Immature natural killer cell (primary cell): Measurements from ENCODE around the gene ALS2CL. TPM values are rescaled to one million over a fixed set of nuclear protein-coding genes. Genes with fewer than 3 reads are reported as not detected.

Experiments used
- DNase-seq, 3 donors: peaks; one replicate each; pipeline ENCODE4 v3.0.0; 2022; ENCODE audit warnings: mixed read lengths in 1 of 3
- H3K27ac Mint-ChIP-seq, 6 donors: one replicate each; pipeline ENCODE4 v1.8.0; 2020; ENCODE audit warnings: mixed read lengths in 6 of 6, mild to moderate bottlenecking in 5 of 6, inconsistent platforms in 4 of 6, moderate library complexity in 3 of 6
- H3K27me3 Mint-ChIP-seq, 3 donors: one replicate each; pipeline ENCODE4 v1.8.0; 2020 to 2021; ENCODE audit warnings: low read depth in 3 of 3, mild to moderate bottlenecking in 3 of 3, mixed read lengths in 3 of 3, moderate library complexity in 3 of 3, inconsistent platforms in 1 of 3
- H3K36me3 Mint-ChIP-seq, 3 donors: one replicate each; pipeline ENCODE4 v1.8.0; 2020; ENCODE audit warnings: mixed read lengths in 3 of 3, inconsistent platforms in 2 of 3, mild to moderate bottlenecking in 2 of 3
- H3K4me1 Mint-ChIP-seq, 2 donors: one replicate each; pipeline ENCODE4 v1.8.0; 2020; ENCODE audit warnings: inconsistent platforms in 2 of 2, mild to moderate bottlenecking in 2 of 2, mixed read lengths in 2 of 2, moderate library complexity in 1 of 2
- H3K4me3 Mint-ChIP-seq, 5 donors: one replicate each; pipeline ENCODE4 v1.8.0; 2020; ENCODE audit warnings: mild to moderate bottlenecking in 5 of 5, mixed read lengths in 5 of 5, inconsistent platforms in 3 of 5, moderate library complexity in 3 of 5
- H3K9me3 Mint-ChIP-seq, 6 donors: one replicate each; pipeline ENCODE4 v1.8.0; 2020; ENCODE audit warnings: mild to moderate bottlenecking in 6 of 6, mixed read lengths in 6 of 6, inconsistent platforms in 4 of 6, moderate library complexity in 3 of 6
- polyA plus RNA-seq, 3 donors: library from polyadenylated mRNA; unstranded; fragments of 300-500 nt; fragmentation: Illumina TruSeq; gene quantifications; one replicate each; pipeline ENCODE4 v1.2.3, GENCODE V29; 2021

ALS2CL gene
- polyA plus RNA-seq, 3 donors from 2014 or later, result not detected

GRCh38 chr3:46721009-46721408 lies 27.5 kb upstream of the ALS2CL start:
- peaks cover 6 to 11% (median 6%) of the 10 kb centered on the region in 3 donors for H3K27me3 Mint-ChIP-seq
- no peak overlapping the region for H3K4me3 Mint-ChIP-seq
- no peak overlapping the region for H3K27ac Mint-ChIP-seq
- no peak for DNase-seq
- H3K36me3 Mint-ChIP-seq, result no peaks in the 10 kb centered on the region
- no peaks in the 10 kb centered on the region for H3K4me1 Mint-ChIP-seq
- H3K9me3 Mint-ChIP-seq, result no peaks in the 10 kb centered on the region

GRCh38 chr3:46719735-46720271 lies 26.3 kb upstream of the ALS2CL start:
- Mint-ChIP-seq H3K4me3 (no peak overlapping the region), H3K27me3 (peaks cover 4 to 12% (median 6%) of the 10 kb centered on the region in 3 donors), H3K27ac (no peak overlapping the region), H3K4me1 (no peaks in the 10 kb centered on the region), H3K9me3 (no peaks in the 10 kb centered on the region), H3K36me3 (no peaks in the 10 kb centered on the region)
- no peak for DNase-seq

GRCh38 chr3:46719044-46719565 lies 25.6 kb upstream of the ALS2CL start:
- H3K4me3 Mint-ChIP-seq, result no peak overlapping the region
- H3K4me1 Mint-ChIP-seq, result no peaks in the 10 kb centered on the region
- no peak for DNase-seq
- H3K36me3 Mint-ChIP-seq, result no peaks in the 10 kb centered on the region
- peaks cover 4 to 12% (median 6%) of the 10 kb centered on the region in 3 donors for H3K27me3 Mint-ChIP-seq
- H3K9me3 Mint-ChIP-seq, result no peaks in the 10 kb centered on the region
- no peak overlapping the region for H3K27ac Mint-ChIP-seq

- no peaks in the 10 kb centered on the region for H3K36me3 Mint-ChIP-seq
- H3K4me1 Mint-ChIP-seq, result no peaks in the 10 kb centered on the region
- DNase-seq, result no peak
- H3K27me3 Mint-ChIP-seq, result peaks cover 4 to 12% (median 6%) of the 10 kb centered on the region in 3 donors
- no peak within 1 kb of the TSS for H3K4me3 Mint-ChIP-seq
- no peaks in the 10 kb centered on the region for H3K9me3 Mint-ChIP-seq
- H3K27ac Mint-ChIP-seq, result no peak within 1 kb of the TSS
These were observed 24.2 kb upstream of the ALS2CL start, which contains the start of gene PRSS50 for GRCh38 chr3:46717447-46718231. PRSS50 (minus strand) TSS chr3:46717869; CDS start chr3:46717824, 45 bp downstream.

GRCh38 chr3:46716461-46717441 lies 23.3 kb upstream of the ALS2CL start:
- Mint-ChIP-seq H3K27ac (no peak overlapping the region), H3K4me3 (no peak overlapping the region), H3K36me3 (no peaks in the 10 kb centered on the region), H3K4me1 (no peaks in the 10 kb centered on the region), H3K9me3 (no peaks in the 10 kb centered on the region), H3K27me3 (peaks cover 4 to 11% (median 6%) of the 10 kb centered on the region in 3 donors)
- no peak for DNase-seq

GRCh38 chr3:46715507-46716175 lies 22.2 kb upstream of the ALS2CL start:
- peak overlapping the region in 1 of 6 donors; percentile 53 for H3K27ac Mint-ChIP-seq

GRCh38 chr3:46714728-46715506 lies 21.4 kb upstream of the ALS2CL start:
- H3K9me3 Mint-ChIP-seq, result no peaks in the 10 kb centered on the region
- no peak for DNase-seq
- no peak overlapping the region for H3K4me3 Mint-ChIP-seq
- H3K27me3 Mint-ChIP-seq, result peaks cover 0 to 7% (median 4%) of the 10 kb centered on the region in 3 donors
- no peaks in the 10 kb centered on the region for H3K4me1 Mint-ChIP-seq
- no peaks in the 10 kb centered on the region for H3K36me3 Mint-ChIP-seq
- no peak overlapping the region for H3K27ac Mint-ChIP-seq

More at GRCh38 chr3:46715507-46716175, 22.2 kb upstream of the ALS2CL start:
- Mint-ChIP-seq H3K36me3 (no peaks in the 10 kb centered on the region), H3K4me3 (no peak overlapping the region), H3K4me1 (no peaks in the 10 kb centered on the region), H3K9me3 (no peaks in the 10 kb centered on the region), H3K27me3 (peaks cover 2 to 9% (median 6%) of the 10 kb centered on the region in 3 donors)
- no peak for DNase-seq

- peaks cover 0 to 7% (median 5%) of the 10 kb centered on the region in 3 donors for H3K27me3 Mint-ChIP-seq
- H3K27ac Mint-ChIP-seq, result no peak overlapping the region
- H3K9me3 Mint-ChIP-seq, result no peaks in the 10 kb centered on the region
- DNase-seq, result no peak
- H3K36me3 Mint-ChIP-seq, result no peaks in the 10 kb centered on the region
- H3K4me3 Mint-ChIP-seq, result no peak overlapping the region
- no peaks in the 10 kb centered on the region for H3K4me1 Mint-ChIP-seq
These were observed 20.5 kb upstream of the ALS2CL start for GRCh38 chr3:46713898-46714552.

- no peak for DNase-seq
- H3K9me3 Mint-ChIP-seq, result no peaks in the 10 kb centered on the region
- no peaks in the 10 kb centered on the region for H3K36me3 Mint-ChIP-seq
- peaks cover 0 to 7% (median 3%) of the 10 kb centered on the region in 3 donors for H3K27me3 Mint-ChIP-seq
- H3K4me3 Mint-ChIP-seq, result no peak overlapping the region
- H3K27ac Mint-ChIP-seq, result no peak overlapping the region
- H3K4me1 Mint-ChIP-seq, result no peaks in the 10 kb centered on the region
These were observed 19.8 kb upstream of the ALS2CL start for GRCh38 chr3:46713050-46713897.

GRCh38 chr3:46712191-46713049 lies 18.9 kb upstream of the ALS2CL start:
- no peak overlapping the region for H3K4me3 Mint-ChIP-seq
- H3K27me3 Mint-ChIP-seq, result peaks cover 0 to 5% (median 3%) of the 10 kb centered on the region in 3 donors
- H3K9me3 Mint-ChIP-seq, result no peaks in the 10 kb centered on the region
- no peaks in the 10 kb centered on the region for H3K36me3 Mint-ChIP-seq
- H3K4me1 Mint-ChIP-seq, result no peaks in the 10 kb centered on the region
- DNase-seq, result no peak
- no peak overlapping the region for H3K27ac Mint-ChIP-seq

GRCh38 chr3:46711760-46712159 lies 18.3 kb upstream of the ALS2CL start:
- no peak overlapping the region for H3K4me3 Mint-ChIP-seq
- H3K27ac Mint-ChIP-seq, result no peak overlapping the region
- no peaks in the 10 kb centered on the region for H3K4me1 Mint-ChIP-seq
- peaks cover 0 to 5% (median 3%) of the 10 kb centered on the region in 3 donors for H3K27me3 Mint-ChIP-seq
- H3K9me3 Mint-ChIP-seq, result no peaks in the 10 kb centered on the region
- no peak for DNase-seq
- no peaks in the 10 kb centered on the region for H3K36me3 Mint-ChIP-seq
